Measurements from ENCODE around the gene DACT2.
"Not testable (repeated sequence)": the region's sequence is repeated elsewhere in the genome, so short reads cannot be mapped to it uniquely, and the experiment has no call there.

The DACT2 gene

DNA sequence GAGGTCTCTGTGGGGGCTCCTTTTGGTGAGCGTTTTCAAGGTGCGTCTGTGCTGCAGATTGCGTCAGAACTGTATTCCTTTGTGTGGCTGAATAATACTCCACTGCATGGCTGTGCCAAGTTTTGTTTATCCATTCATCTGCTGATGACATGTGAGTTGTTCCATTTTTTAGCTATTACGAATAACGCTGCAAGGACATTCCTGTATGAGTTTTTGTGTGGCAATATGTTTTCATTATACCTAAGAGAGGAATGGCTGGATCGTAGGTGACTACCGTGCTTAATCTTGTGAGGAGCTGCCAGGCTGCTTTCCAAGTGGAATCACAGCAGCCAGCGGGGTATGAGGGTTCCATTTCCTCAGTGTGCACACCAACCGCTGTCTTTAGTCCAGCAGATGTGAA lies 1.1 kb upstream of the DACT2 start:
- no peak for DNase-seq (ENCODE audit: low read depth)

GRCh38 chr6:168318579-168319278 lies 848 bp downstream of the DACT2 start:
- no peak for DNase-seq (ENCODE audit: low read depth)

- DNase-seq (ENCODE audit: low read depth) = no peak
These were observed 1.5 kb downstream of the DACT2 start for GRCh38 chr6:168318090-168318489.

- DNase-seq (ENCODE audit: low read depth) = no peak
These were observed 4.0 kb downstream of the DACT2 start for GRCh38 chr6:168315596-168315995.

GRCh38 chr6:168314948-168315347 lies 4.6 kb downstream of the DACT2 start:
- DNase-seq (ENCODE audit: low read depth) = no peak

- no peak for DNase-seq (ENCODE audit: low read depth)
These were observed 5.6 kb downstream of the DACT2 start for GRCh38 chr6:168314021-168314420.

DNA sequence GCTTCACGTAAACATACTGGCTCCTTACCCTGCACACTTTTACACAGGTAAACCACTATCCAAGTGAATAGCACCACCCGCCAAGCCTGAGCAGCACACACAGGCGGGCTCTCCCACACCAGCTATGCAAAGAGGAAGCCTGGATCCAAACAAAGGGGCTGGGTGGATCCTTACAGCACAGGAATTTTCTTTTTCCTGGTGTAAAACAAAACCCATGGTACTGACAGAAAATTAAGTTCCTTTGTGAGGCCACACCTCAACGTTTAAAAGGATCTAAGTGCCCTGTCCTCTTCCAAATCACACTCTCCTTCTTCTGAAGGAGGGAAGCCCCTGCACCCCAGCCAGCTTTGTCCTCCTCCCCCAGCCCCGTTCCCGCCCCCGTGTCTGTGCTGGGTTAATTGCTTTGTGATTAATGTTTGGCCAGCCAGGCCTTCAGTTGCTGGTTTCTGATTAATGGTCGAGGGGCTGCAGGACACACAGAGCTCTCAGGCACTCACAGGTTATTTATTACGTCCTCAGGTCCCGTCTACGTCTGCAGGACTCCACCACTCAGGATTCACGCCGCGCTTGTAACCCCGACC lies 6.1 kb downstream of the DACT2 start:
- no peak for DNase-seq (ENCODE audit: low read depth)

DNA sequence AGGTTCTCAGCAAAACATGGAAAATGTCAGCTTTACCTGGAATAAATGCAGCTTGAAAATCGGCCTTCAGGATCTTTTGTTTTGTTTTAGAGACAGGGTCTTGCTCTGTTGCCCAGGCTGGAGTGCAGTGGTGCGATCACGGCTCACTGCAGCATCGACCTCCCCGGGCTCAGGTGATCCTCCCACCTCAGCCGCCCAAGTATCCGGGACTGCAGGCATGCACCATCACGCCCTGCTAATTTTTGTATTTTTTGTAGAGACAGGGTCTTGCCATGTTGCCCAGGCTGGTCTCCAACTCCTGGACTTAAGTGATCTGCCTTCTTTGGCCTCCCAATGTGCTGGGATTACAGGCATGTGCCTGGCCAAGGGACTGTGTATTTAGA lies 7.5 kb downstream of the DACT2 start:
- not testable (repeated sequence) for DNase-seq (ENCODE audit: low read depth)

DNA sequence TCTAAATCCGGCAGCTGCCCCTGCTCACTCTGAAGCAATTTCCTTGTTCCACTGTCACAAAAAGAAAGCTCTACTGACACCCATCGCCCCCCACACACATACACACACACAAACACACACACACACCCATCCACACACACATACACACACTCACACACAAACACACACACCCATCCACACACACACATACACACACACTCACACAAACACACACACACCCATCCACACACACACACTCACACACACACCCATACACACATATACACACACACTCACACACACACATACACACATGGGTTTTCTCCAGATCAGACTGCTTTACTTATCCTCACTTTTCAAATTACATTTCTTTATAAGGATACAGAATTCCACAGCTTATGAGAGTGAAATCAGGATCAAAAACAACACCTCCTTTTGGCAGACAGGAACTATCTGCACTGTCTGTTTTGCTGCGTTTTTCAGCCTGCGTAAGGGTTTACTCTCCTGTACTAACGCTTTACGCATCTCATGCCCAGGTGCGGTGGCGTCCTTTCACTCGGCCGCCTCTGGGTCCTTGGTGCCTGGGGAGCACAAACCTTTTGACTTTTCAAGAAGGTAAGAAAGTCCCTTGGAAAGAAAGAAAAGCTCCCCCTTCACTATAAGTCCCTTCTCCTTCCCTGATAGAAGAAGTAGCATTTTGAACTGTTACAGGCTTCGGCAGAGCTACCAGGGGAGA lies 8.0 kb downstream of the DACT2 start:
- DNase-seq (ENCODE audit: low read depth) = no peak

DNA sequence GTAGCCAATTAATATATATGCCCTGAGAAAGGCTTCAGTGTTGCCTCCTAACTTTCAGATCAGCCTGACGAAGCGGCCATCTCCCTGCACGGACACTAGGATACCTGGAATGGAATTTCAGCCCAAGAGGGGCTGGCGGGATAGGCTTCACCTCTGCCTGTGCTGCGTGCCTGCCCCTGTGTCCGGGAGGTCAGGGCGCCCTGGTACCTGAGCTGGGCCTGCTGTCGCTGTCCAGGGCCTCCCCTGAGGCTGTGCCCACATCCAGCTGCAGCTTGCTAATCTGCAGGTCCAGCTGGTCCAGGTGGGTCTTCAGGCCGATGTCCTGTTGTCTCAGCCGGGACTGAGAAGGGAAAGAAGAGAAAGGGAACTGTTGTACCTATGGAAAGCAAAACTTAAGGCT lies 8.6 kb downstream of the DACT2 start:
- DNase-seq (ENCODE audit: low read depth) = no peak

DNA sequence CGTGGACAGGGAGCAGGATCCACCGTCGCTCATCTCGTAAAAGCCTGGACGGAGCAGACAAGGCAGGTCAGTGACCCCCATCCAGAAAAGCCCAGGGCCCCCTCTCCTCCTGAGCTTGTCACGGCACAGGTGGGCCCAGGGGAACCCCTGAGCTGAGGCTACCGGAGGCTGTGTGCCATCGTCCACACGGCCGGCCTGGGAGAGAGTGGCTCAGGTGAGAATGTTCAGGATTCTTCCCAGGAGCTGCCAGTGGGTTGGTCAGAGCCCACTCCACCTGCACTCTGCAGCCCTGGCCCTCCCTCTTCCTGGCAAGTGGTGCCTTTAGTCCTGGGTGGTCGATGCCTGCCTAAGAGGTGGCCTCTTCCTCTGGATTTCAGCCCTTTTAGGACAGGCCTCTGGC lies 9.2 kb downstream of the DACT2 start:
- no peak for DNase-seq (ENCODE audit: low read depth)

- DNase-seq (ENCODE audit: low read depth) = no peak
These were observed 9.6 kb downstream of the DACT2 start for GRCh38 chr6:168309997-168310396.

GRCh38 chr6:168309183-168309582 lies 10.4 kb downstream of the DACT2 start:
- DNase-seq (ENCODE audit: low read depth) = no peak

- DNase-seq (ENCODE audit: low read depth) = no peak
These were observed 11.0 kb downstream of the DACT2 start for GRCh38 chr6:168308390-168309144.

DNA sequence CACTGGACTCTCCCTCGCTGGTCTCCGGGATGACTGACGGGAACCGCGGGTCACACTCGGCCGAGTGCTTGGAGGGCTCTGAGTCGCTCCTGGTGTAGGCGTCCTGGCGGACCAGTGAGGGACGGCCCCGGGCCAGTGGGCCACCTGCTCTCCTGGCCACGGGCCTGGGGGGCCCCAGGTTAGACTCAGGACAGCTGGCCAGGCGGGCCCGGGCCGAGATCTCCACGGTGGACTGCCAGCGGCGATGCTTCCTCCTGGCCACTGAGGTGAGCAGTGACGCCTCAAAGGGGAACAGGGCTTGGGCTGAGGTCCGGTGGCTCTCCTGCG lies 11.9 kb downstream of the DACT2 start:
- no peak for DNase-seq (ENCODE audit: low read depth)

- no peak for DNase-seq (ENCODE audit: low read depth)
These were observed 12.4 kb downstream of the DACT2 start for GRCh38 chr6:168307015-168307694.

GRCh38 chr6:168305863-168306262 lies 13.7 kb downstream of the DACT2 start:
- no peak for DNase-seq (ENCODE audit: low read depth)

DNA sequence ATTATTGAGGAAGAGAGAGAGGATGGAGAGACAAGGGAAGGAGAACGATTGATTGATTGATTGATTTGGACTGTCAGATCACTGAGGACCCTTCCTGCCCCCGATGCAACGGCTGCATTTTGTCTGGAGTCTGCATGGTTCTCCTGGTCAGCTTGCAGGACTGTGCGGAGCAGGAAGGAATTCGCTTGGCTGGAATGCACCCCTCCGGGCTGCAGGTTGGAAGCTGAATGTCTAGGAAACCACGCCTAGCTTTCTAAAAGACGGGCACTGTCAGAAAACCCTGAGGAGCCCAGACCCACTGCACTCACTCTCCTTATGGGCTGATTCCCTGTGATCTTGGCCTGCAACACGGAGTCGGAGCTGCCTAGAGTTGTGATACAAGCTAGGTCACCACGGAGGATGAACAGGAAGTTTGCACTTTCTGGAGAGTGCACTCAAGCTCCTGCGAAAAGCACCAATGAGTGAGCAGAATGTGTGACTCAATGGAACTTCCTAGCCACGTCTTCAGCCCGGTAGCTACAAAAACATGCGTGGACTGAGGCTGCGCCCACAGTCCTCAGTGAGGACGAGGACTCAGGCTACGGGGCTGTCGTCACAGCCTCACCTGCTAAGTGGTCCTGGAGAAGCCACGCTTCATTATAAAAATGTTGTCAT lies 14.4 kb downstream of the DACT2 start:
- no peak for DNase-seq (ENCODE audit: low read depth)

DNA sequence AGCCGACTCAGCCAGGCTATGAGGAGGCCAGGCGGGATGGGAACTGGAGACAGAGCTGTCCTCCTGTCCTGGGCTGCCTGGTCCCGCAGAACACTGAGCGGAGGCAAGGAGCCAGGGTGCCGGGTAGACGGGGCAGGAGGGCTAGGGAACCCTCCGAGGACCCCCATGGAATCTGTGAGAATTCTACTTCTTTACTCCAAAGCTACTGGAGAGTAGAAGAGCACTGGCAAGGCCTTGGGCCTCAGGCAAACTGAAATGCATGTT lies 14.9 kb downstream of the DACT2 start:
- no peak for DNase-seq (ENCODE audit: low read depth)

DNA sequence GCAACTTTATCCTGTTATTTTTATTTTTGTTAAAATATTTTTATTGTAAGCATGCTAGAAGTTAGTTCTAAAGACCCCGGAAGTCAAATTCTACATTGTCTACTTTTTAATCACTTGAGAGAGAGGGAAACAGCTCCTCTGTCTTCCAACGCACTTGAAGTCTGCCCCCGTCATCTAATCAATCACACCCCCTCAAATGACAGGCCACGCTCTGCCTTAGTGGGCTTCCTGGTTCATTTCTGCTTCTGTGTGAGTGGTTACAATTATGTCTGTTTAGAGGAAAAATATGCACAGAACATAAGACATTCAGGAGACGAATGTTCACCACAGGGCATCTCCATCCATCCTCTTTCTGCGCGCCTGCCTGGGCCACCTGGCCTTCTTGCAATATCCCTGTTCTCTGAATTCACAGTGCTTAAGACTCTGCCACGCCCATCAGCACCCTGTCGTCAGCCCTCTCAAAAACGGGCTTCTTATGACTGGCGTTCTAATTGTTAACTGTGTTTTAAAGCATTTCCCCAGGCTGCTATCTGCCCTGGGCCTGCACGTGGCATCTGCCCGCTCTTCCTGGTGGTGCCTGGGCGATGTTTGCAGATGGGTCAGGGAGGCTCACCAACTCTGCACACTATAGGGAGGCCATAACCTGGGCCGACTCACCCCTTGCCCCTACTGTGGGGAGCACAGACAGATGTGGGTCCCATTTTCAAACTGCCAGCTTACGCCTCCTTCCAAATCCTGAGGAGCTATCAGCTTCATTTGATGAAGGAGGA lies 15.4 kb downstream of the DACT2 start:
- no peak for DNase-seq (ENCODE audit: low read depth)

DNA sequence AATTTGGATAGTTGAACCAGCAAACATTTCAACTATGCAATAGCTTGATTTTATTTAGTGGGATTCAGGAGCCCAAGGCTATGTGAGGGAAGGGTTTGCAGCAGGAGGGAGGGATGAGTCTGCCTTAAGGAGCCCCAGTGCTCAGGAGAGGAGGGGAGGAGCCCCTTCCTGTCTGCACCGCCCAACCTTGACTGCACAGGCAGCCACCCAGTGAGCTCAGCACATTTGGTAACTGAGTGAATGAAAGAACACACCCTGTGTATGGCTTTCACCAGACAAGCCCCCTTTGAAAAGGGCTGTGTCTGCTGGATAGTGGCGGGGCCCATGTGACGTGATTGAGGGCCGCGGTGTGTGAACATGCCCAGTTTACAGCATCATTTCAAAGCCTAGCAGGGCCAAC lies 17.0 kb downstream of the DACT2 start:
- no peak for DNase-seq (ENCODE audit: low read depth)
